GM21515 (cell line): ENCODE measurements around the gene MAVS.
"Not testable (repeated sequence)": the region's sequence is repeated elsewhere in the genome, so short reads cannot be mapped to it uniquely, and the experiment has no call there.

Experiments used
- ATAC-seq: cut with Tn5 transposase; IDR thresholded peaks from one replicate; pipeline ENCODE4 v1.9.1; 2021; ENCODE audit not compliant: unreplicated experiment

The MAVS gene

DNA sequence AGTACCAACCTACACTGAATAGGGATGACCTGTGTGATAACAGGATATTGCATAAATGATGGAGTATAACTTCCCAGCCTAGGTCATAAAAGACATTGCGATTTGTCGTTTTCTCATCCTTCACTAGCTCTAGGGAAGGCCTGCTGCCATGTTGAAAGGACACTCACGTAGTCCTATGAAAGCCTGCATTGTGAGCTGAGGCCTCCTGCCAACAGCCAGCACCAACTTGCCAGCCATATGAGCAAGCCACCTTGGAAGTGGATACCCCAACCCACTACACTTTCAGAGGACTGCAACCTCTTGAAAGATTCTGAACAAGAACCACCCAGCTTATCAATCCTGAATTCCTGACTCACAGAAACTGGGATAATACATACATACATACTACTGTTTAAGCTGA, 39.1 kb downstream of the MAVS start:
- ATAC-seq = no peak

- no peak for ATAC-seq
Measured at GRCh38 chr20:3887876-3888620, 41.4 kb downstream of the MAVS start.

DNA sequence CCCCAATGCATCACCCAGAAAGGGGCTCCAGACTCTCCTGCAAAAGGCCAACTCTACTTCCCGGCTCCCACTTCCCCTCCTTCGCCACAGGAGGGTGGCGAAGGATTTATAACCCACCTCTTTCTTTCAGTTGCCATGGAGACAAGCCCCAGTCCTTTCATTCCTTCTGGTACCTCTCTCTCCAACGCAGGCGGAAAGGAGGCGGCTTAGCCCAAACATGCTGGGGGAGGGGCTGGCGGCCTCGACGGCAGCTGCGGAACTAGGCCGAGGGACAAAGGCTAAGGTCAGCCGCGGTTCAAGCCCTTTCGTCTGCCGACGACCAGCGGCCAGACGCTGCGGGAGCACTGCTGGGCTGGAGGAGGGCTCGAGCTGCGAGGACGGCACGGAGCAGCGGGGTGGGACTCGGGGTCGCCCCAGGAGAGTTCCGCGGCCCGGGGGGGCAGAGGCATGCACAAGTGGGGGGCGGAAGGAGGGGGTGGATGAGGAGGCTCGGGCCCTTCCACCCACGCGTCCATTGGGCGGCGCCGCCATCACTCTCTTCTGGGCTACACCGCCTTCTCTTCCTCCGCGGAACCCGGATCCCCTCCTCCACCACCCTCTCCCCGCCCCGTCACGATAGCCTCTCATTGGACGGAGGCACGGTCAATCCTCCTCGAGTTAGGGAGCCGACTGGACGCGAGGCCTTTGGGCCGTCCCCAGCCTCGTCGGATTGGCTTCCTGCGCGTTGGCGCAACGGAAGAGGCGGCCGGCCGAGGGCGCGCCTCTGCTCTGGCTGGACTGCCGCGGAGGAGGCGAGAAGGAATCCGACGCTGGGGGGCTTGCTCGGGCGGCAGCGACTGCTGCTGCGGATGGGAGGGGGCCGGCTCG, 42.2 kb downstream of the MAVS start, which contains the start of gene PANK2:
Gene PANK2, plus strand, starts transcription at position 766 of the 867 bp plus-strand sequence.
- peak; percentile 88 for ATAC-seq

- ATAC-seq = peak; percentile 15
Measured at GRCh38 chr20:3889489-3890397, 43.1 kb downstream of the MAVS start.

DNA sequence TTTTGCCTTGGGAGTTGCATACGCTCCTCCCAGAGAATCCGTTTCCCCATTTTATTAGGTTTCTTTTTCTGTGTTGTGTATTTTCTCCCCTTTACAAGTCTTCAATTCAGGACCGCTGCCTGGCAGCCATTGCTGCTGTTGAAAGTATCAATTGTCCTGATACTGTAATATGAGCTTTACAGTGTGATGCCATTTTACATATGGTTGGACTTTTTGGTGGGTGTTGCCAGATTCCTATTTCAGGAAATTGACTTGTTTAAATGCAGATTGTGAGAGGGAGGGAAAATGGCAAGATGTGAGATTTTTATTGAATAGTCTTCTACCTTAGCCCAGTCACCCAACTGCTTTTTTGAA, 43.7 kb downstream of the MAVS start:
- no peak for ATAC-seq

DNA sequence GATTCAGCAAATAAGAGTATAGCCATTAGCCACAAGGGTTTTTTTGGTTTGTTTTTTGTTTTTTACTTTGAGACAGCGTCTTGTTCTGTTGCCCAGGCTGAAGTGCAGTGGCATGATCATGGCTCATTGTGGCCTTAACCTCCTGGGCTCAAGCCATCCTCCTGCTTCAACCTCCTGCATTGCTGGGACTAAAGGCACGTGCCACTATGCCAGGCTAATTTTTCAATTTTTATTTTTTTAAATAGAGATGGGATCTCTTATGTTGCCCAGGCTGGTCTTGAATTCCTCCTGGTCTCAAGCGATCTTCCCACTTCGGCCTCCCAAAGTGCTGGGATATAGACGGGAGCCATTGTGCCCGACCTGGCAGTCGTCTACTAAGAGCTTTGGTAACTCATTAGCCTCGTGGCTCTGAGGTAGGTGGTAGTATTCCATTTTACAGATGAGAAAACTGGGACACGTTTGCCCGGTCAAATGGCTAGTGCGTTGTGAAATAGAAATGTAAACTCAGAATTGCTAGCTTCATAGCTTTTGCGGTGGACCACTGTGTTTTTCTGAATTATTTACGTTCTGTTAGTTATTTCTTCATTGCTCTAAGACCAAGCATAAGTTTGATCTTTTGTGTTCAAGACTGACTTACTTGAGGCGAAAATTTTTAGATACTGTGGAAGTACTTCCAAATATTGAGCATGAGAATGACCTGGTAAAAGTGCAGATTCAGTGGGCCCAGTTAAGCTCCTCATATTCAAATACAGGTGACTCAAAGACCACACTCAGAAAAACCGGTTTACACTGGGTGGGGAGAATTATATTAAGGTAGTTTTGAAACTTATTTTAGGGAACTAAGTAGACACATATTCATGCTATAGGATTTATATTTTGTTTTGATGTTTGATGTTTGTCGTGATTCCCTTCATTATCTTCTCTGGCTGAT, 44.6 kb downstream of the MAVS start:
- no peak for ATAC-seq

GRCh38 chr20:3894796-3895195, 48.2 kb downstream of the MAVS start:
- ATAC-seq = no peak

GRCh38 chr20:3896302-3896701, 49.7 kb downstream of the MAVS start:
- no peak for ATAC-seq

- no peak for ATAC-seq
Measured at GRCh38 chr20:3896853-3897583, 50.4 kb downstream of the MAVS start.

- ATAC-seq = not testable (repeated sequence)
Measured at GRCh38 chr20:3898181-3898580, 51.5 kb downstream of the MAVS start.

DNA sequence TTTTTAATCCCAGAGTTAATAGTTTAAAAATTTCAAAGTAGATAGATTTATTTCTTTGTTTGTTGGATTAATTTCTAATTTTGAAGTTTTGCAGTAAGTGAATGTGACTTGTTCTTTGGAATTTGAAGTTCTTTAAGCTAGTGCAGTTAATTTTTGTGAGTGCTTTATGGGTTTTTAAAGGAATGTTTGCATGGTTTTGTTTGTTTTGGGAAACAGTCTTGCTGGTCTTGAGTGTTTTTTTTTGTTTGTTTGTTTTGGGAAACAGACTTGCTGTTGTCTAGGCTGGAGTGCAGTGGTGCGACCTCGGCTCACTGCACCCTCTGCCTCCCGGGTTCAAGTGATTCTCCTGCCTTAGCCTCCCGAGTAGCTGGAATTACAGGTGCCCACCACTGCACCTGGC, 52.0 kb downstream of the MAVS start:
- no peak for ATAC-seq

DNA sequence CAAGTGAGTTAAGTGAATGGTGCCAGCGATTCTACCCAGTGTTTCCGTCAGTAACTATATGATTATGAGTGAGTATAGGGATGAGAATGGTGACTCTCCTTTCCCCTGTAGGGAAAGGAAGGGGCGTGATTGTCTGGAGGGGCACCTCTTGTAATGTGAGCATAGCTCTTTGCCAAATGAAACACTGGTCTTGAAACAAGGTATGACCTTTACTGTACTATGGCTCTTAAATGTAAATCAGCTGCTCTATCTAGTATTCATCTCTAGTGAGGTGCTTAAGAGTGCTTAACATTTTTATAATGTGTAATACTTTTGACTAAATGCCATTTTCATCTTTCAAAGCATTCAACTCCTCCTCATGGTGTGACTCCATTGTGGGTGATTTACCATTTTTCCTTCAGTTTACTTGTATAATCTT, 53.6 kb downstream of the MAVS start:
- ATAC-seq = no peak

DNA sequence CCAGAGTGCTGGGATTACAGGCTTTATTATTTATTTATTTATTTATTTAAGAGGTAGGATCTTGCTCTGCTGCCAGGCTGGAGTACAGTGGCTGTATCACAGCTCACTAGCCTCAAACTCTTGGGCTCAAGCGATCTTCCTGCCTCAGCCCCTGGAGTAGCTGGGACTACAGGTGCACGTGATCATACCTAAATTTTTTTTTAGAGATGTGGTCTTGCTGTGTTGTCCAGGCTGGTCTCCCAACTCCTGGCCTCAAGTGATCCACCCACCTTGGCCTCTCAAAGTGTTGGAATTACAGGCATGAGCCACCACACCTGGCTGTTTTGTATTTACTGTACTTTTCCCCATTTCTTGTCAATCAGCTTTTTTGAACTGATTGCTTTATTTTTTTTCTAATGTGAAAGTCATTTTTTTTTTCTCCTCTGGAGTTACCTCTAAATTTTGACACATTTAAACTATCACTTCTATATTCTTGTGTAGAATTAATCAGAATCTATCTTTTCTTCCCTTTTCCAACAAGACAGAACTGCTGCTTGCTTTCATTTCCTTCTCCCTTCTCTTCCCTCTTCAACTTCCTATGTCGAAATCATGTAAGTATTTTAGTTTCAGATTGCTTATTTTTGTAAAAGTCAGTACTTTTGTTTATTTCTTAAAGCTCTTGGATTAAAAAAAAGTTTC, 54.5 kb downstream of the MAVS start:
- no peak for ATAC-seq

DNA sequence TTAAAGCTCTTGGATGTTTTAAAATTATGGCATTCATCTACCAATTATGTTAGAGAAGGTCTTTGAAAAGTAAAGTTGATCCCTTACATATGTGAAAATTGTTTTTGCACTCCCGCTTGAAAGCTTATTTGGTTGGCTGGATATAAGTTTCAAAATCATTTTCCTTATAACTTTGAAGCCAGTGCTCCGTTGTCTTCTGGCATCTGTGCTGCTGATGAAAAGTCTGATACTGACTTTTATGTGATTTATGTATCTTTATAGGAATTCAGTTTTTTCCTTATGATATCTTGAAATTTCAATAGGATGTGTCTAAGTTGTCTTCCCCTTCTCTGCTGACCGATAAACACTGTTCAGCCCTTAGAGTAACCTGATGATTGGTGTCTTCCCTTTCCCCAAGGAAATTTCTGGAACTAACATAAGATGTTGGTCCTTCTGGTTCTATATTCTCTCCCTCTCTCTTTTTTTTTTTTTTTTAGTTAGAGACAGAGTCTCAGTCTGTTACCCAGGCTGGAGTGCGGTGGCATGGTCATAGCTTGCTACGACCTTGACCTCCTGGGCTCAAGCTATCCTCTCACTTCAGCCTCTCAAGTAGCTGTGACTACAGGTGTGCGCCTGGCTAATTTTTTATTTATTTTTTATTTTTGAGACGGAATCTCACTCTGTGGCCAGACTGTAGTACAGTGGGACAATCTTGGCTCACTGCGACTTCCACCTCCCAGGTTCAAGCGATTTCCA, 55.2 kb downstream of the MAVS start:
- no peak for ATAC-seq

DNA sequence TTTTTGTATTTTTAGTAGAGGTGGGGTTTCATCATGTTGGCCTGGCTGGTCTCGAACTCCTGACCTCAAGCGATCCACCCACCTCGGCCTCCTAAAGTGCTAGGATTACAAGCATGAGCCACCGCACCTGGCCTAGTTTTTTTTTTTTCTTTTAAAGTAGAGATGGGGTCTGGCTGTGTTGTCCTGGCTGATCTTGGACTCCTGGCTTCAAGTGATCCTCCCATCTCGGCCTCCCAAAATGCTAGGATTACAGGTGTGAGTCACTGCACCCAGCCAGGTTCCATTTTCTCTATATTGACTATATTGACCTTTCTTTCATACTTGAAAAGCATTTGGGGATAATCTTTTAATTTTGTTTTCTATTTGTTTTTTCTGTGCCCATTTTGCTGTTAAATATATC, 55.8 kb downstream of the MAVS start:
- ATAC-seq = no peak

GRCh38 chr20:3904224-3904623, 57.6 kb downstream of the MAVS start:
- ATAC-seq = no peak

- ATAC-seq = no peak
Measured at GRCh38 chr20:3904857-3905256, 58.2 kb downstream of the MAVS start.
